ENCODE data around the gene FGD5. TPM values are rescaled to one million over a fixed set of nuclear protein-coding genes. Genes with fewer than 3 reads are reported as not detected.

The FGD5 gene
- total RNA-seq, 4 donors from 2014 or later: 10.0 to 66.8 (median 19.2) TPM

DNA sequence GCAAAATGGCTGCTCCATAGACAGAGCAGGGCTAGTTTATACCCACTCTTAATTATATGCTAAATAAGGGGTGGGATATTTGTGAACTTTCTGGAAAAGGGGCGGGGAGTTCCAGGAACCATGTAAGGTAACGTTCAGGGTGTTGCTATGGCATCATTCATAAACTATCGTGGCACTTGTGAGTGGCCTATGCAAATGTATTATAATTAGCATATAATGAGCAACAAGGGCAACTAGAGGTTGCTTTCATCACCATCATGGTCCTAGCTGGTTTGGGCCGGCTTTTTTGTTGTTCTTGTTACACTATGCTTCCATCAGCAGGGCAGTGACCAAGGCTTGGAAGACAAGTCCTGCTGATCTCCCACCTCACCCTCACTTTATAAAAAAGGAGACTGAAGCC lies 43.2 kb upstream of the FGD5 start:
- intact Hi-C loops (cut with DNase I; ENCODE audit: low total_unique reads): no loop called here
- Histone ChIP-seq H3K27me3 (no peaks in the 10 kb centered on the region), H3K9me3 (peaks cover 0 to 6% of the 10 kb centered on the region in 2 donors), H3K4me1 (no peaks in the 10 kb centered on the region), H3K36me3 (no peaks in the 10 kb centered on the region), H3K4me3 (no peak overlapping the region), H3K27ac (no peak overlapping the region)
- TF ChIP-seq, protein P1, sequence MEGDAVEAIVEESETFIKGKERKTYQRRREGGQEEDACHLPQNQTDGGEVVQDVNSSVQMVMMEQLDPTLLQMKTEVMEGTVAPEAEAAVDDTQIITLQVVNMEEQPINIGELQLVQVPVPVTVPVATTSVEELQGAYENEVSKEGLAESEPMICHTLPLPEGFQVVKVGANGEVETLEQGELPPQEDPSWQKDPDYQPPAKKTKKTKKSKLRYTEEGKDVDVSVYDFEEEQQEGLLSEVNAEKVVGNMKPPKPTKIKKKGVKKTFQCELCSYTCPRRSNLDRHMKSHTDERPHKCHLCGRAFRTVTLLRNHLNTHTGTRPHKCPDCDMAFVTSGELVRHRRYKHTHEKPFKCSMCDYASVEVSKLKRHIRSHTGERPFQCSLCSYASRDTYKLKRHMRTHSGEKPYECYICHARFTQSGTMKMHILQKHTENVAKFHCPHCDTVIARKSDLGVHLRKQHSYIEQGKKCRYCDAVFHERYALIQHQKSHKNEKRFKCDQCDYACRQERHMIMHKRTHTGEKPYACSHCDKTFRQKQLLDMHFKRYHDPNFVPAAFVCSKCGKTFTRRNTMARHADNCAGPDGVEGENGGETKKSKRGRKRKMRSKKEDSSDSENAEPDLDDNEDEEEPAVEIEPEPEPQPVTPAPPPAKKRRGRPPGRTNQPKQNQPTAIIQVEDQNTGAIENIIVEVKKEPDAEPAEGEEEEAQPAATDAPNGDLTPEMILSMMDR (IDR thresholded peaks at IDR 0.05): no peak
- TF ChIP-seq POLR2A (IDR thresholded peaks at IDR 0.05): no peak
- no peak for DNase-seq

DNA sequence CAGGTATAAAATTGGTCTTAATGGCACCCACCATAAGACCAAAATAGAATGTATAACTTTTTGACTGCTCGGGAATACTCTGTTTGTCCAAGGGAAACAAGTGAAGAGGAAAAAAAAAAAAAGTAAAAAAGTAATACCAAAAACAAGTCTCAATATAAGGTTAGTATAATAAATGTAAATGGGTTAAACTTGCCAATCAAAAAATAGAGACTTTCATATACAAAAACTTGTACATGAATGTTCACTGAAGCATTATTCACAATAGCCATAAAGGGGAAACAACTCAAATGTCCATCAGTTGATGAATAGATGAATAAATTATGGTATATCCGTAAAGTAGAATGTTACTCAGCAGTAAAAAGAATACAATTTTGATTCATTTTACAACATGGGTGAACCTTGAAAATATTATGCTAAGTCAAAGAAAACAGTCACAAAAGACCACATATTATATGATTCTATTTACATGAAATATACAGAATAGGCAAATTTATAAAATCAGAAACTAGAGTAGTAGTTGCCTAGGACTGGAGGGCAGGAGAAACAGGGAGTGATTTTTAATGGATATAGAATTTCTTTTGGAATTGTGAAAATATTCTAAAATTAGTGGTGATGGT lies 39.6 kb upstream of the FGD5 start:
- no peaks in the 10 kb centered on the region for H3K27me3 ChIP-seq
- intact Hi-C loops (cut with DNase I; ENCODE audit: low total_unique reads): no loop called here
- H3K4me1 ChIP-seq: no peaks in the 10 kb centered on the region
- no peak overlapping the region for H3K27ac ChIP-seq
- no peak overlapping the region for H3K4me3 ChIP-seq
- no peaks in the 10 kb centered on the region for H3K36me3 ChIP-seq
- TF ChIP-seq POLR2A (IDR thresholded peaks at IDR 0.05): no peak
- TF ChIP-seq, protein P1 (IDR thresholded peaks at IDR 0.05): no peak
- no peak for DNase-seq
- H3K9me3 ChIP-seq: peaks cover 0 to 6% of the 10 kb centered on the region in 2 donors

DNA sequence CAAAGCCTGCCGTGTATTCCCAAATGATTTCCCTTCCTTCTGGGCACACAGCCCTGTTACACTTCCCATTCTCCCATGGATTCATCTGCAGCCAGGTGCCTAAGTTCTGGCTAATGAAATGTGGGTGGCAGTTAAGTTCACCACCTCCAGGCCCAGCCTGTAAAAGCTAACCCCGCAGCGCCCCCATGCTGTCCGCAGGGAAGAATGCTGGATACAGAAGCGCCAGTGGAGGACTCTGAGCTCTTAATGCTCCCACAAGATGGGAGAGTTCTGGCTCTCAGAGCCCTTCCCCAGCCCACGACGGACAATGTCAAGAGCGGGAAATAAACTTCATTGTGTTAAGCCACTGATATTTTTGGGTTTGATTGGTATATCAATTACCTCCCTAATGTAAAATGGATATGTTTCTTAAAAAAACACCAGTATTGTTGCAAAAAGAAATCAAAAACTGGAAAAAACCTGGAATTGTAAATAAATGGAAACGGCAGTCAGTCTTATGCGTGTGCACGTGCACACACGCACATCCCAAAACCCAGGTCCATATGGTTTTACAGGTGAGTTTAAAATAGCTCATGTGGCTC lies 37.7 kb upstream of the FGD5 start:
- Histone ChIP-seq H3K27me3 (no peaks in the 10 kb centered on the region), H3K27ac (no peak overlapping the region), H3K4me1 (no peaks in the 10 kb centered on the region), H3K9me3 (peaks cover 0 to 6% of the 10 kb centered on the region in 2 donors), H3K4me3 (no peak overlapping the region), H3K36me3 (no peaks in the 10 kb centered on the region)
- DNase-seq: peak in 1 of 2 donors; percentile 40
- intact Hi-C loops (cut with DNase I; ENCODE audit: low total_unique reads): loop anchor here (10.0 kb wide), 1 partner anchor 96 kb away; no protein-coding TSS in a partner anchor
- TF ChIP-seq, protein P1 (IDR thresholded peaks at IDR 0.05): peak; percentile 25 to 39 (median 34)
- no peak for TF ChIP-seq POLR2A (IDR thresholded peaks at IDR 0.05)

DNA sequence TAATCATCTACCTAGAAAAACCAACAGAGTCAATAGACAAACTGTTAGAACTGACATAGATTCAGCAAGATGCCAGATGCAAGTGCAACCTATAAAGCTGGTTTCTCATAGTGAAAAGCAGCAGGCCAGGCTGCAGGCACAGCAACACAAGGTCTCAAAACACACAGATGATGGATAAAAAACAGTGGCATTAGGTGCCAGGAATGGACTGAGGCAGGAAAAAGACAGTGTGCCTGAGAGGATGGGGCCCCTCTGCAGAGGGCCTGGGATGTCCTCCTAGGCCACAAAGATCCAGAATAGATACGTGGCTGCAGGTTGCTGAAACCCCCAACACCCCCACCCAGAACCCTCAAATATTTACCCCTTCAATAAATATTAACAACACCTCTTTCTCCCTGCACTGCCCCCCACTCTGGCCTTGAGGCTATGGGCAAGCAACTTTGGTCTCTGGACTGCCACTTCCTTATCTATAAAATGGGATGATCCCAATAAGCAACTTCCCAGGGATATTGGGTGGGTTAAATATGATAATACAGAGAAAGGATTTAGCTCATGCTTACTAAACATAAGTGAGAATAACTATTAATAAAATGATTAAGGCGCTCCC lies 35.2 kb upstream of the FGD5 start:
- Histone ChIP-seq H3K9me3 (peaks cover 0 to 5% of the 10 kb centered on the region in 2 donors), H3K4me1 (no peaks in the 10 kb centered on the region), H3K27me3 (no peaks in the 10 kb centered on the region), H3K27ac (no peak overlapping the region), H3K4me3 (no peak overlapping the region), H3K36me3 (no peaks in the 10 kb centered on the region)
- intact Hi-C loops (cut with DNase I; ENCODE audit: low total_unique reads): loop anchor here (10.0 kb wide), 1 partner anchor 99 kb away; no protein-coding TSS in a partner anchor
- TF ChIP-seq, protein P1 (IDR thresholded peaks at IDR 0.05): no peak
- no peak for TF ChIP-seq POLR2A (IDR thresholded peaks at IDR 0.05)
- no peak for DNase-seq

GRCh38 chr3:14784087-14784681 lies 34.6 kb upstream of the FGD5 start:
- H3K9me3 ChIP-seq: no peaks in the 10 kb centered on the region
- H3K36me3 ChIP-seq: no peaks in the 10 kb centered on the region
- intact Hi-C loops (cut with DNase I; ENCODE audit: low total_unique reads): loop anchor here (10.0 kb wide), 1 partner anchor 99 kb away; no protein-coding TSS in a partner anchor
- no peaks in the 10 kb centered on the region for H3K4me1 ChIP-seq
- TF ChIP-seq POLR2A (IDR thresholded peaks at IDR 0.05): no peak
- TF ChIP-seq, protein P1 (IDR thresholded peaks at IDR 0.05): no peak
- no peak for DNase-seq
- H3K4me3 ChIP-seq: no peak overlapping the region
- no peak overlapping the region for H3K27ac ChIP-seq
- H3K27me3 ChIP-seq: no peaks in the 10 kb centered on the region

All from uterus (tissue), 4 donors.